Smooth muscle cell (in vitro differentiated cells): Measurements from ENCODE around the gene VDAC1. TPM values are rescaled to one million over a fixed set of nuclear protein-coding genes. Genes with fewer than 3 reads are reported as not detected.

Experiments
- DNase-seq: peaks from one replicate; lab custom pipeline; 2025; ENCODE audit not compliant: unreplicated experiment; lab: John Stamatoyannopoulos, UW
- H2AFZ ChIP-seq: fragments of 200-600 bp; sonication (generic); 2 replicates; pipeline ENCODE4 v1.6.0; 2016; ENCODE audit warnings: antibody characterized with exemption, low read depth, mild to moderate bottlenecking
- H3F3A ChIP-seq: fragments of 200-600 bp; sonication (generic); 2 replicates; pipeline ENCODE4 v1.6.0; 2017; ENCODE audit warnings: antibody characterized with exemption, low read depth
- H3K27ac ChIP-seq: fragments of 200-600 bp; sonication (generic); 2 replicates; pipeline ENCODE4 v1.5.1; 2016; ENCODE audit warnings: low read depth, mild to moderate bottlenecking
- H3K27me3 ChIP-seq: fragments of 200-600 bp; sonication (generic); 2 replicates; pipeline ENCODE4 v1.6.1; 2016; ENCODE audit warnings: low read depth, mild to moderate bottlenecking
- H3K36me3 ChIP-seq: fragments of 200-600 bp; sonication (generic); 2 replicates; pipeline ENCODE4 v1.5.1; 2016; ENCODE audit warnings: low read depth
- H3K4me1 ChIP-seq: fragments of 200-600 bp; sonication (generic); 2 replicates; pipeline ENCODE4 v1.5.1; 2016; ENCODE audit warnings: low read depth
- H3K4me2 ChIP-seq: fragments of 200-600 bp; sonication (generic); 2 replicates; pipeline ENCODE4 v1.6.0; 2016; ENCODE audit warnings: mild to moderate bottlenecking
- H3K4me3 ChIP-seq: fragments of 200-600 bp; sonication (generic); 2 replicates; pipeline ENCODE4 v1.5.1; 2016; ENCODE audit warnings: mild to moderate bottlenecking
- H3K79me2 ChIP-seq: fragments of 200-600 bp; sonication (generic); 2 replicates; pipeline ENCODE4 v1.6.0; 2016; ENCODE audit warnings: low read depth, mild to moderate bottlenecking
- H3K9ac ChIP-seq: fragments of 200-600 bp; sonication (generic); 2 replicates; pipeline ENCODE4 v1.6.0; 2016; ENCODE audit warnings: low read depth
- H3K9me3 ChIP-seq: fragments of 200-600 bp; sonication (generic); replicated peaks from 2 replicates; pipeline ENCODE4 v1.5.1; 2016; ENCODE audit warnings: low read depth
- H4K20me1 ChIP-seq: fragments of 200-600 bp; sonication (generic); 2 replicates; pipeline ENCODE4 v1.6.0; 2016; ENCODE audit warnings: low read depth
- WGBS: methylation state at CpG from one replicate; pipeline ENCODE4 v1.1.7; 2016; ENCODE audit warnings: low lambda C conversion rate; 5-methylcytosine and 5-hydroxymethylcytosine counted together
- polyA plus RNA-seq: library from polyadenylated mRNA; unstranded; fragments of >200 nt; fragmentation: Nextera tagmentation; extraction: Ambion mirVana; gene quantifications from 2 replicates; pipeline ENCODE4 v1.2.1, GENCODE V29; 2016
- total RNA-seq: library from RNA; depleted of rRNA; stranded (reverse); fragments of >200 nt; gene quantifications from 2 replicates; pipeline ENCODE4 v1.2.3, GENCODE V29; 2014
- TF ChIP-seq, protein P1 (sequence below): fragments of 200-600 bp; sonication (generic); IDR thresholded peaks from 2 replicates; pipeline ENCODE4 v1.5.1; 2017; ENCODE audit warnings: borderline replicate concordance, mild to moderate bottlenecking, antibody characterized with exemption; ENCODE audit not compliant: insufficient read depth, poor library complexity, severe bottlenecking

VDAC1 gene
- total and polyA plus RNA-seq, 2 experiments from 2014 or later, result 221 to 252 TPM

DNA sequence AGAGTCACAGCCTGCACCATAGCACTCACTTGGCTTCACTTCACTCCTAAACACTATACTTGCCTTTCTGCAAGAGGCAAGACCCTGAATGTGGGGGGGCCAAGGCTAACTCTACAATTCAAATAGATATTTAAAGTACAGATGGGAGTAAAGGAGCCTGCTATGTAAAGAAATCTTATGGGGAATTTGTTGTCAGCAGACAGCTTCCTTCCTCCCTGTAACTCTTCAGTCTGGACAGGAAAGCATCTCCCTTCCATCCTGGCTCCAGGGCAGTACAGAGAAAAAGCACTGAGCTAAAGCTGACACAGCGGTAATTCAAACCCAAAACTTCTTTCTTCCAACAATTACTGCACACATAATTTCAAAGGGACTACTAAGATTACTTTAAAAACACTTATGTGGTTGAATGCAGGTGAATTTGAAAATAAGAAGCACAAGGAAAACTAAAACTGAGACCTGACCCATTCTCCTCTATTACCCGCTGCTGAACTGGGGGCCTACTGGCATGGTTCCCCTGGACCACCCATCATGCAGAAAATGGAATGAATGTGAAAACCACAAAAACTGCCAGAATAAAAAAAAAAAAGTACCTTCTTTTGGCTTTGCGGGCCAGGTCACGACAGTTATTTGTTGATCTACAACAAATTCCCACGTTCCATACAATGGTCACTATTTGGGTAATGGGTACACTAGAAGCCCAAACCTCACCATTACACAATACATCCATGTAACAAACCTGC lies 13.4 kb downstream of the VDAC1 start:
- H4K20me1 ChIP-seq, result peaks cover 100% of the 10 kb centered on the region
- no peak overlapping the region for H3K4me3 ChIP-seq
- no peaks in the 10 kb centered on the region for H3K9me3 ChIP-seq
- TF ChIP-seq, protein P1, sequence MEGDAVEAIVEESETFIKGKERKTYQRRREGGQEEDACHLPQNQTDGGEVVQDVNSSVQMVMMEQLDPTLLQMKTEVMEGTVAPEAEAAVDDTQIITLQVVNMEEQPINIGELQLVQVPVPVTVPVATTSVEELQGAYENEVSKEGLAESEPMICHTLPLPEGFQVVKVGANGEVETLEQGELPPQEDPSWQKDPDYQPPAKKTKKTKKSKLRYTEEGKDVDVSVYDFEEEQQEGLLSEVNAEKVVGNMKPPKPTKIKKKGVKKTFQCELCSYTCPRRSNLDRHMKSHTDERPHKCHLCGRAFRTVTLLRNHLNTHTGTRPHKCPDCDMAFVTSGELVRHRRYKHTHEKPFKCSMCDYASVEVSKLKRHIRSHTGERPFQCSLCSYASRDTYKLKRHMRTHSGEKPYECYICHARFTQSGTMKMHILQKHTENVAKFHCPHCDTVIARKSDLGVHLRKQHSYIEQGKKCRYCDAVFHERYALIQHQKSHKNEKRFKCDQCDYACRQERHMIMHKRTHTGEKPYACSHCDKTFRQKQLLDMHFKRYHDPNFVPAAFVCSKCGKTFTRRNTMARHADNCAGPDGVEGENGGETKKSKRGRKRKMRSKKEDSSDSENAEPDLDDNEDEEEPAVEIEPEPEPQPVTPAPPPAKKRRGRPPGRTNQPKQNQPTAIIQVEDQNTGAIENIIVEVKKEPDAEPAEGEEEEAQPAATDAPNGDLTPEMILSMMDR, result no peak
- H3F3A ChIP-seq, result no peaks in the 10 kb centered on the region
- H2AFZ ChIP-seq, result no peak overlapping the region
- H3K27me3 ChIP-seq, result no peaks in the 10 kb centered on the region
- peaks cover 21% of the 10 kb centered on the region for H3K36me3 ChIP-seq
- no peak overlapping the region for H3K27ac ChIP-seq
- H3K4me2 ChIP-seq, result no peak overlapping the region
- no peak overlapping the region for H3K9ac ChIP-seq
- H3K4me1 ChIP-seq, result peaks cover 18% of the 10 kb centered on the region
- no peak for DNase-seq
- 96% methylated on average over 5 of the region's 5 CpGs for WGBS
- peaks cover 100% of the 10 kb centered on the region for H3K79me2 ChIP-seq

DNA sequence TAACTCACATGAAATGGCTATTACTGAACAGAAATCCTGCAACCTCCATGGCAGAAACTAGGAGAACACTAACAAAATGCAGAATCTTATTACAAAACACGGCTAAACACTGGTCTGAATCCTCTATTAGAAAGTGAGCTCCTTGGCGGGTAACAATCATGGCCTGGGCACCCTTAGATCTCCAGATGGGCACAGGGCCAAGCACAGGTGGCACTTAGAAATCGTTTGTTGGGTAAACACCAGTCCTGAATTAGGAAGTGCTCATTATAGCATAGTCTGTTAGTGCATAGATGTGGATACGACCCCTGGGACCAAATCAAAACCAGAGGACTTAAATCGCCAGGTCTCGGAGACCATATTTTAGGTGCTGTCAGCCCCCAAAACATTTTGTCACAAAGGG lies 14.4 kb downstream of the VDAC1 start:
- Histone ChIP-seq H3K36me3 (peaks cover 21% of the 10 kb centered on the region), H3K27me3 (no peaks in the 10 kb centered on the region), H3K4me3 (no peak overlapping the region), H4K20me1 (peaks cover 100% of the 10 kb centered on the region), H3F3A (no peaks in the 10 kb centered on the region), H3K27ac (no peak overlapping the region), H3K79me2 (peaks cover 99% of the 10 kb centered on the region), H3K4me1 (peaks cover 9% of the 10 kb centered on the region), H3K9ac (no peak overlapping the region), H2AFZ (no peak overlapping the region), H3K9me3 (no peaks in the 10 kb centered on the region), H3K4me2 (no peak overlapping the region)
- DNase-seq, result no peak
- TF ChIP-seq, protein P1, result no peak
- WGBS, result 96% methylated on average over 6 of the region's 6 CpGs

DNA sequence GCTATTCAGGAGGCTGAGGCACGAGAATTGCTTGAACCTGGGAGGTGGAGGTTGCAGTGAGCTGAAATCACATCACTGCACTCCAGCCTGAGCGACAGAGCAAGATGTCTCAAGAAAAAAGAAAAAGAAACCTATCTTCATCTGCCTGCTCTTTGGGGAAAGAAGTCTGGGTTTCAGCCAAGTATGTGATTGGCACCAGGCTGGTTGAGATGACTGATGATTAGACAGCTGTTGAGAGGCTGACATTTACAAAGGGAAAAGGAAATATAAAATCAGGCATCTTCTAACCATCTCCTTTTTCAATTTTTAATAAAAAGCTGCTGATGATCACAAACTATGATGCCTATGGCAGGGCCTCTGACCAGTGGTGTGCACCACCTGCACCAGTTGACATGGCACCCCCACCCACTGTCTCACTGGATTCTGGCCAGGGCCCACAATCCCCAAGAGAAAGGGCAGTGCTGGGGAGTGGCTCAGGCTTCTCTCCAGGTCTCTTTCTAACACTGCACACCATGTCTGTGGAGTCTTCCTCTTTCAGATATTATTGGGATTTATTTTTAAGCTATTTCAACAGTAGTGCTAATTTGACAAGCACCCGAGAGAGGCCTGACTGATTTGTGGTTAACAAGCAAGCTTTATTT lies 19.1 kb downstream of the VDAC1 start:
- Histone ChIP-seq H3K27me3 (no peaks in the 10 kb centered on the region), H3K4me2 (no peak overlapping the region), H3K9ac (no peak overlapping the region), H3F3A (no peaks in the 10 kb centered on the region), H3K79me2 (peaks cover 93% of the 10 kb centered on the region), H3K27ac (no peak overlapping the region), H3K36me3 (peaks cover 21% of the 10 kb centered on the region), H3K4me3 (no peak overlapping the region), H3K9me3 (no peaks in the 10 kb centered on the region), H2AFZ (no peak overlapping the region), H4K20me1 (peaks cover 97% of the 10 kb centered on the region), H3K4me1 (no peaks in the 10 kb centered on the region)
- DNase-seq, result no peak
- 94% methylated on average over 3 of the region's 3 CpGs for WGBS
- TF ChIP-seq, protein P1, result no peak
